CD14-positive monocyte (primary cell): ENCODE results near the gene CACNA1S. TPM values are rescaled to one million over a fixed set of nuclear protein-coding genes. Genes with fewer than 3 reads are reported as not detected.

Experiments used
- DNase-seq, 3 donors: peaks; one replicate each; pipeline ENCODE4 v3.0.0-alpha.2; 2011 to 2022
- H2AFZ ChIP-seq: 2 replicates; pipeline ENCODE4 v1.6.0; 2012; ENCODE audit warnings: mild to moderate bottlenecking, low read depth, low read length, inconsistent platforms; ENCODE audit not compliant: insufficient read depth, poor library complexity, severe bottlenecking
- H3K27ac ChIP-seq, 2 donors: 1 replicate in 1 of 2; 2 replicates in 1 of 2; pipeline ENCODE4 v1.5.1; 2012 to 2013; ENCODE audit warnings: low read length in 2 of 2, control low read depth in 1 of 2, inconsistent platforms in 1 of 2, low read depth in 1 of 2, mild to moderate bottlenecking in 1 of 2
- H3K27me3 ChIP-seq, 2 donors: one replicate each; pipeline versions ENCODE4 v1.6.0 to v1.6.1; 2011 to 2013; ENCODE audit warnings: low read length in 2 of 2; ENCODE audit not compliant: control insufficient read depth in 2 of 2, insufficient read depth in 2 of 2
- H3K36me3 ChIP-seq, 2 donors: replicated peaks in 1 of 2; 1 replicate in 1 of 2; 2 replicates in 1 of 2; pipeline versions ENCODE4 v1.5.1 to v1.6.1; 2012 to 2013; ENCODE audit warnings: low read length in 2 of 2, control low read depth in 1 of 2, inconsistent platforms in 1 of 2, mild to moderate bottlenecking in 1 of 2; ENCODE audit not compliant: insufficient read depth in 2 of 2, control insufficient read depth in 1 of 2
- H3K4me1 ChIP-seq, 2 donors: 1 replicate in 1 of 2; 2 replicates in 1 of 2; pipeline versions ENCODE4 v1.5.1 to v1.6.1; 2012 to 2013; ENCODE audit warnings: low read length in 2 of 2, control low read depth in 1 of 2, inconsistent platforms in 1 of 2, mild to moderate bottlenecking in 1 of 2, moderate library complexity in 1 of 2; ENCODE audit not compliant: insufficient read depth in 2 of 2, control insufficient read depth in 1 of 2
- H3K4me2 ChIP-seq: replicated peaks from 2 replicates; pipeline ENCODE3; 2012; ENCODE audit warnings: low read length, moderate library complexity, mild to moderate bottlenecking; ENCODE audit not compliant: poor library complexity, severe bottlenecking; ENCODE audit errors: extremely low read depth
- H3K4me3 ChIP-seq, 3 experiments: fragments of 200-600 bp in 1 of 3; sonication (generic) in 1 of 3; replicated peaks in 1 of 3; 1 replicate in 2 of 3; 2 replicates in 1 of 3; pipeline ENCODE4 v1.5.1; 2011 to 2013; ENCODE audit warnings: low read length in 3 of 3, mild to moderate bottlenecking in 3 of 3, control low read depth in 2 of 3, low read depth in 2 of 3, inconsistent platforms in 1 of 3, moderate library complexity in 1 of 3
- H3K79me2 ChIP-seq: 2 replicates; pipeline ENCODE4 v1.6.0; 2012; ENCODE audit warnings: mild to moderate bottlenecking, control low read depth, inconsistent platforms, low read length, moderate library complexity; ENCODE audit not compliant: insufficient read depth
- H3K9ac ChIP-seq: 2 replicates; pipeline ENCODE4 v1.6.0; 2017; ENCODE audit warnings: low read length, mild to moderate bottlenecking; ENCODE audit not compliant: insufficient read depth, poor library complexity, severe bottlenecking
- H3K9me3 ChIP-seq, 2 donors: replicated peaks in 1 of 2; 1 replicate in 1 of 2; 2 replicates in 1 of 2; pipeline versions ENCODE4 v1.5.1 to v1.6.1; 2012 to 2013; ENCODE audit warnings: low read length in 2 of 2, control low read depth in 1 of 2; ENCODE audit not compliant: control insufficient read depth in 1 of 2, insufficient read depth in 1 of 2
- H4K20me1 ChIP-seq: 2 replicates; pipeline ENCODE4 v1.6.0; 2012; ENCODE audit warnings: mild to moderate bottlenecking, low read length, control low read depth, moderate library complexity; ENCODE audit not compliant: insufficient read depth
- H3K27ac Mint-ChIP-seq, 7 donors: one replicate each; pipeline ENCODE4 v1.8.0; 2020; ENCODE audit warnings: mild to moderate bottlenecking in 7 of 7, mixed read lengths in 7 of 7, moderate library complexity in 6 of 7, inconsistent platforms in 2 of 7
- H3K27me3 Mint-ChIP-seq, 3 donors: one replicate each; pipeline ENCODE4 v1.8.0; 2021 to 2022; ENCODE audit warnings: low read depth in 3 of 3, mild to moderate bottlenecking in 3 of 3, mixed read lengths in 3 of 3, moderate library complexity in 3 of 3, inconsistent platforms in 1 of 3
- H3K36me3 Mint-ChIP-seq, 2 donors: one replicate each; pipeline ENCODE4 v1.8.0; 2020; ENCODE audit warnings: mixed read lengths in 2 of 2, inconsistent platforms in 1 of 2, mild to moderate bottlenecking in 1 of 2
- H3K4me1 Mint-ChIP-seq: one replicate; pipeline ENCODE4 v1.8.0; 2020; ENCODE audit warnings: mild to moderate bottlenecking, mixed read lengths
- H3K4me3 Mint-ChIP-seq, 2 donors: one replicate each; pipeline ENCODE4 v1.8.0; 2020; ENCODE audit warnings: mild to moderate bottlenecking in 2 of 2, mixed read lengths in 2 of 2, moderate library complexity in 1 of 2
- H3K9me3 Mint-ChIP-seq, 7 donors: one replicate each; pipeline ENCODE4 v1.8.0; 2020 to 2022; ENCODE audit warnings: mixed read lengths in 7 of 7, mild to moderate bottlenecking in 6 of 7, moderate library complexity in 6 of 7, inconsistent platforms in 2 of 7
- CTCF ChIP-seq: fragments of 200-600 bp; IDR thresholded peaks from one replicate; pipeline ENCODE4 v1.8.0; 2022; ENCODE audit warnings: antibody characterized with exemption, mild to moderate bottlenecking
- WGBS: methylation state at CpG from one replicate; pipeline ENCODE4 v1.1.5; 2013; ENCODE audit warnings: missing lambda C conversion rate; ENCODE audit not compliant: insufficient coverage; 5-methylcytosine and 5-hydroxymethylcytosine counted together
- intact Hi-C, 2 donors: fragments of 100-400 bp; cut with micrococcal nuclease; formaldehyde crosslinking; loops; one replicate each; pipeline versions ENCODE4 v1.15.0 to v1.15.1; 2023
- polyA plus RNA-seq, 3 donors: library from polyadenylated mRNA; depleted of rRNA in 1 of 3; unstranded in 2 of 3; stranded (reverse) in 1 of 3; fragments of 300-500 nt in 2 of 3; fragments of >200 nt in 1 of 3; fragmentation: Illumina TruSeq in 2 of 3; gene quantifications; 1 replicate in 2 of 3; 2 replicates in 1 of 3; pipeline ENCODE4 v1.2.3, GENCODE V29; 2012 to 2021

The CACNA1S gene
- polyA plus RNA-seq, 3 donors, result not detected

GRCh38 chr1:201110616-201111015 is 1.6 kb downstream of the CACNA1S start:
- Mint-ChIP-seq H3K4me1 (peaks cover 8% of the 10 kb centered on the region), H3K27me3 (peaks cover 27 to 30% (median 27%) of the 10 kb centered on the region in 3 donors), H3K27ac (no peak overlapping the region), H3K4me3 (no peak overlapping the region), H3K36me3 (no peaks in the 10 kb centered on the region), H3K9me3 (peaks cover 0 to 5% (median 0%) of the 10 kb centered on the region in 7 donors)
- Histone ChIP-seq H3K9ac (no peak overlapping the region), H3K79me2 (no peaks in the 10 kb centered on the region), H3K27me3 (peaks cover 0 to 27% of the 10 kb centered on the region in 2 donors), H3K36me3 (no peaks in the 10 kb centered on the region), H2AFZ (no peak overlapping the region), H3K4me1 (peaks cover 6 to 14% of the 10 kb centered on the region in 2 donors), H3K9me3 (no peaks in the 10 kb centered on the region), H3K4me3 (no peak overlapping the region), H3K27ac (no peak overlapping the region), H3K4me2 (no peak overlapping the region), H4K20me1 (no peaks in the 10 kb centered on the region)
- no peak for DNase-seq
- TF ChIP-seq CTCF, result no peak
- intact Hi-C loops, result loop anchor here in 1 of 2 donors (10.0 kb wide), 1 partner anchor 136 kb away; no protein-coding TSS in a partner anchor
- no CpG with 5 or more reads among the region's 5 CpGs for WGBS

GRCh38 chr1:201110138-201110537 is 2.1 kb downstream of the CACNA1S start:
- peaks cover 6 to 14% of the 10 kb centered on the region in 2 donors for H3K4me1 ChIP-seq
- Mint-ChIP-seq H3K4me1 (peaks cover 8% of the 10 kb centered on the region), H3K27ac (no peak overlapping the region), H3K9me3 (peaks cover 0 to 5% (median 0%) of the 10 kb centered on the region in 7 donors), H3K4me3 (no peak overlapping the region), H3K27me3 (peaks cover 23 to 27% (median 26%) of the 10 kb centered on the region in 3 donors), H3K36me3 (no peaks in the 10 kb centered on the region)
- H3K79me2 ChIP-seq, result no peaks in the 10 kb centered on the region
- DNase-seq, result no peak
- peaks cover 0 to 22% of the 10 kb centered on the region in 2 donors for H3K27me3 ChIP-seq
- no peak for TF ChIP-seq CTCF
- no peak overlapping the region for H3K4me2 ChIP-seq
- no peak overlapping the region for H2AFZ ChIP-seq
- H4K20me1 ChIP-seq, result no peaks in the 10 kb centered on the region
- H3K4me3 ChIP-seq, result no peak overlapping the region
- H3K9ac ChIP-seq, result no peak overlapping the region
- no peak overlapping the region for H3K27ac ChIP-seq
- no peaks in the 10 kb centered on the region for H3K9me3 ChIP-seq
- no peaks in the 10 kb centered on the region for H3K36me3 ChIP-seq
- WGBS, result 94% methylated on average over 10 of the region's 10 CpGs
- intact Hi-C loops, result loop anchor here in 1 of 2 donors (10.0 kb wide), 1 partner anchor 135 kb away; no protein-coding TSS in a partner anchor
